Measurements from ENCODE around the gene LY6G6F. TPM values are rescaled to one million over a fixed set of nuclear protein-coding genes. Genes with fewer than 3 reads are reported as not detected.

The LY6G6F gene
- polyA plus RNA-seq, 3 donors = 0.51 TPM; not detected in 2

GRCh38 chr6:31664790-31665500, 41.7 kb upstream of the LY6G6F start, which contains the start of gene GPANK1:
Gene GPANK1 (minus strand): TSS chr6:31664997. CDS start chr6:31664478, 519 bp downstream.
- Histone ChIP-seq H3K4me1 (ENCODE audit: control insufficient read depth in 1 of 2, insufficient read depth in 2 of 2, low read length in 2 of 2) (peaks cover 51 to 65% of the 10 kb centered on the region in 2 donors), H3K4me2 (replicated peaks; ENCODE audit: extremely low read depth, low read length, poor library complexity, severe bottlenecking) (peak within 1 kb of the TSS; percentile 97), H3K4me3 (replicated peaks in 1 of 3; ENCODE audit: low read depth in 2 of 3, low read length in 3 of 3) (peak within 1 kb of the TSS; percentile 87 to 94 (median 90)), H3K27me3 (ENCODE audit: control insufficient read depth in 2 of 2, insufficient read depth in 2 of 2, low read length in 2 of 2) (no peaks in the 10 kb centered on the region), H3K27ac (ENCODE audit: low read depth in 1 of 2, low read length in 2 of 2) (peak within 1 kb of the TSS; percentile 93 to 95), H4K20me1 (ENCODE audit: insufficient read depth, low read length) (no peaks in the 10 kb centered on the region), H3K9me3 (replicated peaks in 1 of 2; ENCODE audit: control insufficient read depth in 1 of 2, insufficient read depth in 1 of 2, low read length in 2 of 2) (no peaks in the 10 kb centered on the region), H3K79me2 (ENCODE audit: insufficient read depth, low read length) (peaks cover 80% of the 10 kb centered on the region), H3K36me3 (replicated peaks in 1 of 2; ENCODE audit: control insufficient read depth in 1 of 2, insufficient read depth in 2 of 2, low read length in 2 of 2) (peaks cover 36 to 54% of the 10 kb centered on the region in 2 donors), H3K9ac (ENCODE audit: insufficient read depth, low read length, poor library complexity, severe bottlenecking) (peak within 1 kb of the TSS; percentile 88), H2AFZ (ENCODE audit: insufficient read depth, low read depth, low read length, poor library complexity, severe bottlenecking) (peak within 1 kb of the TSS; percentile 81)
- DNase-seq = peak; percentile 92 to 95 (median 94)
- Mint-ChIP-seq H3K9me3 (no peaks in the 10 kb centered on the region), H3K27ac (peak within 1 kb of the TSS; percentile 96 to 98 (median 98)), H3K4me1 (peaks cover 56% of the 10 kb centered on the region), H3K27me3 (ENCODE audit: low read depth in 3 of 3) (peaks cover 0 to 1% (median 0%) of the 10 kb centered on the region in 3 donors), H3K36me3 (peaks cover 51 to 68% of the 10 kb centered on the region in 2 donors), H3K4me3 (peak within 1 kb of the TSS; percentile 93 to 98)
- intact Hi-C loops (cut with micrococcal nuclease) = loop anchor here (1.0 to 5.0 kb wide), 7 partner anchors 13 to 292 kb away; partner anchors contain the start of genes BAG6 (in 2 of the 2), ABHD16A (in 1 of the 2), ATP6V1G2 (in 1 of the 2) and CLIC1 (in 1 of the 2)
- WGBS (ENCODE audit: insufficient coverage) = 0% methylated on average over 30 of the region's 39 CpGs
- no peak for TF ChIP-seq CTCF (IDR thresholded peaks at IDR 0.05)

GRCh38 chr6:31665501-31666336, 40.9 kb upstream of the LY6G6F start, which contains the start of gene CSNK2B:
Gene CSNK2B (plus strand): TSS chr6:31666080. CDS start chr6:31666832, 752 bp downstream.
- peak within 1 kb of the TSS; percentile 97 for H3K4me2 ChIP-seq (replicated peaks; ENCODE audit: extremely low read depth, low read length, poor library complexity, severe bottlenecking)
- Mint-ChIP-seq H3K27ac (peak within 1 kb of the TSS; percentile 96 to 98 (median 98)), H3K27me3 (ENCODE audit: low read depth in 3 of 3) (peaks cover 0 to 1% (median 0%) of the 10 kb centered on the region in 3 donors), H3K4me3 (peak within 1 kb of the TSS; percentile 93 to 98), H3K4me1 (peaks cover 53% of the 10 kb centered on the region), H3K9me3 (no peaks in the 10 kb centered on the region), H3K36me3 (peaks cover 59 to 75% of the 10 kb centered on the region in 2 donors)
- peak; percentile 96 to 97 (median 96) for DNase-seq
- no peaks in the 10 kb centered on the region for H3K27me3 ChIP-seq (ENCODE audit: control insufficient read depth in 2 of 2, insufficient read depth in 2 of 2, low read length in 2 of 2)
- H3K27ac ChIP-seq (ENCODE audit: low read depth in 1 of 2, low read length in 2 of 2) = peak within 1 kb of the TSS; percentile 93 to 95
- intact Hi-C loops (cut with micrococcal nuclease) = loop anchor here (1.0 to 5.0 kb wide), 6 partner anchors 13 to 292 kb away; partner anchors contain the start of genes BAG6 (in 2 of the 2), ABHD16A (in 1 of the 2), CLIC1 (in 1 of the 2) and DDX39B (in 1 of the 2)
- no peaks in the 10 kb centered on the region for H3K9me3 ChIP-seq (replicated peaks in 1 of 2; ENCODE audit: control insufficient read depth in 1 of 2, insufficient read depth in 1 of 2, low read length in 2 of 2)
- peaks cover 48 to 60% of the 10 kb centered on the region in 2 donors for H3K4me1 ChIP-seq (ENCODE audit: control insufficient read depth in 1 of 2, insufficient read depth in 2 of 2, low read length in 2 of 2)
- TF ChIP-seq CTCF (IDR thresholded peaks at IDR 0.05) = no peak
- peaks cover 72% of the 10 kb centered on the region for H3K79me2 ChIP-seq (ENCODE audit: insufficient read depth, low read length)
- H4K20me1 ChIP-seq (ENCODE audit: insufficient read depth, low read length) = peaks cover 6% of the 10 kb centered on the region
- H3K36me3 ChIP-seq (replicated peaks in 1 of 2; ENCODE audit: control insufficient read depth in 1 of 2, insufficient read depth in 2 of 2, low read length in 2 of 2) = peaks cover 44 to 62% of the 10 kb centered on the region in 2 donors
- peak within 1 kb of the TSS; percentile 81 for H2AFZ ChIP-seq (ENCODE audit: insufficient read depth, low read depth, low read length, poor library complexity, severe bottlenecking)
- H3K4me3 ChIP-seq (replicated peaks in 1 of 3; ENCODE audit: low read depth in 2 of 3, low read length in 3 of 3) = peak within 1 kb of the TSS; percentile 87 to 94 (median 90)
- under 1% methylated on average over 33 of the region's 63 CpGs for WGBS (ENCODE audit: insufficient coverage)
- H3K9ac ChIP-seq (ENCODE audit: insufficient read depth, low read length, poor library complexity, severe bottlenecking) = peak within 1 kb of the TSS; percentile 88
